A549 (cell line): ENCODE results near the gene PDE4D. TPM values are rescaled to one million over a fixed set of nuclear protein-coding genes. Genes with fewer than 3 reads are reported as not detected.

Source experiments
- ATOH8 ChIP-seq: fragments of 250-450 bp; sonication (Bioruptor Pico); IDR thresholded peaks from 2 replicates; pipeline ENCODE4 v1.5.0; 2020; ENCODE audit warnings: low read depth, mild to moderate bottlenecking, moderate library complexity
- BHLHE40 ChIP-seq: IDR thresholded peaks from 2 replicates; pipeline ENCODE4 v1.6.1; 2012; ENCODE audit warnings: low read depth, low read length, inconsistent platforms
- CBX2 ChIP-seq: fragments of 200-600 bp; sonication (generic); IDR thresholded peaks from 2 replicates; pipeline ENCODE4 v1.6.1; 2016; ENCODE audit warnings: low read depth, mild to moderate bottlenecking, borderline replicate concordance
- CEBPB ChIP-seq, 2 experiments: fragments of >200 bp in 1 of 2; sonication (Bioruptor Twin) in 1 of 2; formaldehyde crosslinking in 1 of 2; IDR thresholded peaks; 2 replicates each; pipeline ENCODE4 v1.6.1; 2012 to 2016
- CHD2 ChIP-seq: fragments of 150-350 bp; IDR thresholded peaks from 2 replicates; pipeline ENCODE4 v1.6.1; 2014; ENCODE audit warnings: low read length; ENCODE audit not compliant: partially characterized antibody
- CTCF ChIP-seq: fragments of >200 bp; sonication (Bioruptor Twin); formaldehyde crosslinking; IDR thresholded peaks from 3 replicates; pipeline ENCODE4 v1.5.1; 2016
- ELK1 ChIP-seq: fragments of 150-350 bp; IDR thresholded peaks from 2 replicates; pipeline ENCODE4 v1.6.1; 2014; ENCODE audit warnings: low read depth, mild to moderate bottlenecking, low read length
- EP300 ChIP-seq, 2 experiments: fragments of >200 bp; sonication (Bioruptor Twin); formaldehyde crosslinking; IDR thresholded peaks; 2 replicates in 1 of 2; 3 replicates in 1 of 2; pipeline ENCODE4 v1.6.1; 2016 to 2017
- ESRRA ChIP-seq: fragments of 150-350 bp; IDR thresholded peaks from 2 replicates; pipeline ENCODE4 v1.6.1; 2014; ENCODE audit warnings: mild to moderate bottlenecking, low read length, borderline replicate concordance
- FOSB ChIP-seq: fragments of 250-450 bp; sonication (Bioruptor Pico); IDR thresholded peaks from 2 replicates; pipeline ENCODE4 v1.5.0; 2020; ENCODE audit warnings: mild to moderate bottlenecking, moderate library complexity
- FOSL2 ChIP-seq, 2 experiments: fragments of 450-650 bp in 1 of 2; fragments of >200 bp in 1 of 2; sonication (Bioruptor Twin) in 1 of 2; formaldehyde crosslinking; IDR thresholded peaks; 2 replicates each; pipeline versions ENCODE4 v1.5.0 to v1.6.1; 2016 to 2020; ENCODE audit warnings: mild to moderate bottlenecking in 1 of 2, moderate library complexity in 1 of 2
- HES2 ChIP-seq: fragments of >200 bp; sonication (Bioruptor Twin); formaldehyde crosslinking; IDR thresholded peaks from 2 replicates; pipeline ENCODE4 v1.6.1; 2016
- JUN ChIP-seq, 2 experiments: fragments of >200 bp; sonication (Bioruptor Twin); formaldehyde crosslinking; IDR thresholded peaks; 2 replicates in 1 of 2; 3 replicates in 1 of 2; pipeline ENCODE4 v1.6.1; 2016 to 2017
- KDM1A ChIP-seq: fragments of 200-600 bp; sonication (generic); IDR thresholded peaks from 2 replicates; pipeline ENCODE4 v1.6.1; 2016; ENCODE audit warnings: low read depth, mild to moderate bottlenecking
- KDM5A ChIP-seq: fragments of 200-600 bp; sonication (generic); IDR thresholded peaks from 2 replicates; pipeline ENCODE4 v1.6.1; 2016; ENCODE audit warnings: antibody characterized with exemption, mild to moderate bottlenecking
- MAFK ChIP-seq: fragments of 450-650 bp; IDR thresholded peaks from 2 replicates; pipeline ENCODE4 v1.6.1; 2014; ENCODE audit not compliant: partially characterized antibody
- MAZ ChIP-seq: fragments of 150-350 bp; IDR thresholded peaks from 2 replicates; pipeline ENCODE4 v1.6.1; 2014; ENCODE audit warnings: antibody characterized with exemption, low read depth, low read length, borderline replicate concordance
- MYC ChIP-seq: IDR thresholded peaks from 2 replicates; pipeline ENCODE4 v1.6.1; 2012; ENCODE audit warnings: mild to moderate bottlenecking, inconsistent platforms, low read length, improper control_type of control experiment, borderline replicate concordance
- NFE2L2 ChIP-seq: fragments of 150-350 bp; conservative IDR thresholded peaks from 2 replicates; pipeline ENCODE4 v1.6.1; 2014; ENCODE audit warnings: low read length
- NR3C1 ChIP-seq: fragments of >200 bp; sonication (Bioruptor Twin); formaldehyde crosslinking; IDR thresholded peaks from 3 replicates; pipeline ENCODE4 v1.6.1; 2017
- PHF8 ChIP-seq: fragments of 200-600 bp; sonication (generic); IDR thresholded peaks from 2 replicates; pipeline ENCODE4 v1.6.1; 2016; ENCODE audit warnings: low read depth, mild to moderate bottlenecking, antibody characterized with exemption, moderate library complexity, borderline replicate concordance
- RAD21 ChIP-seq, 2 experiments: fragments of >200 bp in 1 of 2; sonication (Bioruptor Twin) in 1 of 2; formaldehyde crosslinking in 1 of 2; IDR thresholded peaks in 1 of 2; conservative IDR thresholded peaks in 1 of 2; 2 replicates in 1 of 2; 3 replicates in 1 of 2; pipeline ENCODE4 v1.6.1; 2012 to 2018; ENCODE audit warnings: inconsistent platforms in 1 of 2
- RARB ChIP-seq: fragments of 250-450 bp; sonication (Bioruptor Pico); IDR thresholded peaks from 2 replicates; pipeline ENCODE4 v1.8.0; 2021; ENCODE audit warnings: mild to moderate bottlenecking, moderate library complexity
- SMC3 ChIP-seq: fragments of >200 bp; sonication (Bioruptor Twin); formaldehyde crosslinking; IDR thresholded peaks from 3 replicates; pipeline ENCODE4 v1.6.1; 2018; ENCODE audit warnings: inconsistent platforms
- USF2 ChIP-seq: fragments of 450-650 bp; IDR thresholded peaks from 2 replicates; pipeline ENCODE4 v1.6.1; 2014; ENCODE audit warnings: antibody characterized with exemption
- ZC3H11A ChIP-seq: fragments of 450-650 bp; IDR thresholded peaks from 2 replicates; pipeline ENCODE4 v1.6.1; 2014; ENCODE audit warnings: antibody characterized with exemption, mild to moderate bottlenecking
- ZNF302 ChIP-seq: fragments of 250-450 bp; sonication (Bioruptor Pico); IDR thresholded peaks from 2 replicates; pipeline ENCODE4 v1.9.0; 2021; ENCODE audit warnings: inconsistent platforms, mild to moderate bottlenecking, moderate library complexity
- ZSCAN20 ChIP-seq: fragments of 250-450 bp; sonication (Bioruptor Pico); IDR thresholded peaks from 2 replicates; pipeline ENCODE4 v1.8.0; 2022; ENCODE audit warnings: mild to moderate bottlenecking, moderate library complexity
- polyA plus RNA-seq, 4 experiments: library from polyadenylated mRNA; depleted of rRNA in 3 of 4; stranded (reverse); fragments of >200 nt; fragmentation: RNase III in 1 of 4; extraction: RNeasy Plus Mini Kit Qiagen cat#74134 plus additional on column Dnase treatment in 1 of 4; gene quantifications; 2 replicates in 3 of 4; 3 replicates in 1 of 4; pipeline ENCODE4 v1.2.3, GENCODE V29; 2011 to 2017

The PDE4D gene
- polyA plus RNA-seq, 2 of the 4 experiments (the other 2 are of a cell fraction) = 74.0 to 213 TPM

- no peak for TF ChIP-seq NR3C1
- TF ChIP-seq EP300 (IDR thresholded peaks at IDR 0.05) = 0 out of 5 replicates have a peak, but pooled peaks of 1 of the 2 experiments have one; percentile 2
- peak in 1 of 2 experiments; percentile 60; a peak in 3 of 5 replicates for TF ChIP-seq JUN (IDR thresholded peaks at IDR 0.05)
- no peak for TF ChIP-seq RARB
- TF ChIP-seq ATOH8 = peak; percentile 32; the same call in 1 of the 2 replicates
- TF ChIP-seq ZSCAN20 (CRISPR knock-in tag) = no peak
- TF ChIP-seq CHD2 = no peak
- TF ChIP-seq ELK1 = no peak
- TF ChIP-seq MYC = no peak
- no peak for TF ChIP-seq NFE2L2
- no peak for TF ChIP-seq CBX2
- TF ChIP-seq CEBPB (IDR thresholded peaks at IDR 0.05) = no peak; a peak in 1 of 4 replicates
- no peak for TF ChIP-seq ZC3H11A
- TF ChIP-seq FOSL2 (IDR thresholded peaks at IDR 0.05) = no peak
- no peak for TF ChIP-seq FOSL2 (CRISPR knock-in tag; IDR thresholded peaks at IDR 0.05)
- TF ChIP-seq PHF8 = no peak
- TF ChIP-seq CTCF = no peak
- no peak for TF ChIP-seq USF2
- no peak for TF ChIP-seq ESRRA
- TF ChIP-seq FOSB (CRISPR knock-in tag) = 0 out of 2 replicates have a peak, but pooled peaks have one; percentile 9
- no peak for TF ChIP-seq ZNF302 (CRISPR knock-in tag)
- TF ChIP-seq RAD21 (conservative IDR thresholded peaks at IDR 0.05 in 1 of 2, IDR thresholded peaks at IDR 0.05 in 1 of 2) = no peak
- TF ChIP-seq MAZ = no peak
- no peak for TF ChIP-seq SMC3
- TF ChIP-seq KDM5A = no peak
- no peak for TF ChIP-seq BHLHE40
- TF ChIP-seq MAFK = no peak
- no peak for TF ChIP-seq KDM1A
- no peak for TF ChIP-seq HES2
Observed at GRCh38 chr5:59790776-59791475, 102.6 kb downstream of the PDE4D start (continued).
